Activated CD4-positive, alpha-beta T cell treated with anti-CD3 and anti-CD28 coated beads, Interleukin-2, amount 50 U/mL, for 1 hour (primary cell): ENCODE measurements around the gene CAMSAP1.
A peak's percentile ranks its signal among the peaks of the same experiment; 100 is the strongest.
"Not testable (repeated sequence)": the region's sequence is repeated elsewhere in the genome, so short reads cannot be mapped to it uniquely, and the experiment has no call there.

Source experiments
- DNase-seq: peaks from one replicate; pipeline ENCODE4 v3.0.0-alpha.2; 2020

Gene CAMSAP1

DNA sequence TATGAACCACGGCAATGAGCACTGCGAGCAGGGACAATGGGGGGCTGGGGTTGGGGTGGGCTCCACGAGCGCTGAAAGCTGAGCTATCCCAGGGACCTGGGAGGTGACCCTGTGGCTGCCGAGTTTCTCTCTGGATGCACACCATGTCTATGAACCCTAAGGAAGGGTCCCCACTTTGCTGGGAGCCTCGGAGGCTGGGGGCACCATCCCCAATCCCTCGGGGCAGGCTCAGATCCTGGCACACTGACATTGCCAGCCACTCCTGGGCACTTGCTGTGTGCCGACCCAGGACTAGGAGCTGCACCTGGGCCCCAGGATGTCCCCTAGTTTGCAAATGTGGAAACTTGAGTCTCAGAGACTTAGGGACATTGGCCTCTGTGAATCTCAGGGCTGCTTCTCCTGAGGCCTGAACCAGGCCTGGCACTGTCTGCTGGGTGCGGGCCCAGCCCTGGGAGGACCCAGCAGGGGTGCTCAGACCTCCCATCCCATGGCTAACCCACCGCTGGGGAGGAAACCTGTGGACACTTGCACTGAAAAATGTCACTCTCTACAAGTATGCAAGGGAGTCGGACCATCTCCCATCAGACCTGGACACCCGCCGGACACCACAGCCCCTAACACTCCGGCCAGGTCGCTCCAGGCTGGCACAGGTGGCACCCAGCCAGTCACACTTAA lies 13.0 kb upstream of the CAMSAP1 start:
- no peak for DNase-seq

DNA sequence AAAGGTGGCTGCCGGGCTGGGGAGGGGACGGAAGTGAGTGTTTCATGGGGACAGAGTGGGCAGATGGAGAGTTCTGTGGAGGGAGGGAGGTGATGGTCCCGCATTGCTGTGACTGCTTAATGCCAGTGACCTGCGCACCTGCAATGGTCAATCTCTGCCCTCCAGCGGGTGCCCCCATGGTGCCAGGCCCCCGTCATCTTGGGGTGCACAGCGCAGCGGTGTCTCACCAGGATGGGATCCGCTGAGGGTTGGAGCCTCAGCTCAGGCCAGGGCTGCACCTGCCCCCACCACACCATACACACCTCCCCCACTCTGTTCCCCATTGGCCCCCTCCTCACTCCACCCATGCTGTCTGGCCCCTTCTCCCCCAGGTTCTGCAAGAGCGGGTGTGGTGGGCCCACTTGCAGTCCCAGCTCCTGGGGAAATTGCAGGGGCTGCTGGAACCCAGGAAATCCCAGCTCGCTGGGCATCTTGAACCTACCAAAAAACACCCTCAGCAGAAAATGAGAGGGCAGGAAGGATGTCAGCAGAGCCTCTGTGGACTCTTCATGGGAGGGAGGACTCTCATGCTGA lies 12.1 kb upstream of the CAMSAP1 start:
- no peak for DNase-seq

DNA sequence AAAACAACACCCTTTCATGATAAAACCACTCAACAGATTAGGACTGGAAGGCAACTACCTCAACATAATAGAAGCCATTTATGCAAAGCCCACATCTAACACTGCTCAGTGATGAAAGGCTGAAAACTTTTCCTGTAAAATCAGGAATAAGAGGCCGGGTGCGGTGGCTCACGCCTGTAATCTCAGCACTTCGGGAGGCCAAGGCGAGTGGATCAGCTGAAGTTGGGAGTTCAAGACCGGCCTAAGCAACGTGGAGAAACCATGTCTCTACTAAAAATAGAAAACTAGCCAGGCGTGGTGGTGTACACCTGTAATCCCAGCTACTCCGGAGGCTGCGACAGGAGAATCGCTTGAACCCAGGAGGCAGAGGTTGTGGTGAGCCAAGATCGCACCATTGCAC lies 8.9 kb upstream of the CAMSAP1 start:
- DNase-seq, result not testable (repeated sequence)

DNA sequence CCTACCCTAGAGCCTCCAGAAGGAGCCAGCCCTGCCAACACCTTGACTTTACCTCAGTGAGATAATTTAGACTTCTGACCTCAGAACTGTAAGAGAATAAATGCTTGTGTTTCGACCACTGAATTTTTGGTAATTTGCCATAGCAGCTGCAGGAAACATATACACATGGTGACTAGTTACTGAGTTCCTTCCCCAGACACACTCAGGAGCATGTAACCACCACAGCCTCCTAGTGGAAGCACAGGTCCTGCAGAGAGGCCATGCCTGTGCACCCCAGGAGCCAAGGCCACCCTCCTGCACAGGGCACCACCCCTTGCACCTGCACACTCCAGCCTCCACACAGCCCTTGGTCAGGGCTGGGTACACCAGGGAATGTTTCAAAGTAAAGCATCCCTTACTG lies 7.6 kb upstream of the CAMSAP1 start:
- no peak for DNase-seq

DNA sequence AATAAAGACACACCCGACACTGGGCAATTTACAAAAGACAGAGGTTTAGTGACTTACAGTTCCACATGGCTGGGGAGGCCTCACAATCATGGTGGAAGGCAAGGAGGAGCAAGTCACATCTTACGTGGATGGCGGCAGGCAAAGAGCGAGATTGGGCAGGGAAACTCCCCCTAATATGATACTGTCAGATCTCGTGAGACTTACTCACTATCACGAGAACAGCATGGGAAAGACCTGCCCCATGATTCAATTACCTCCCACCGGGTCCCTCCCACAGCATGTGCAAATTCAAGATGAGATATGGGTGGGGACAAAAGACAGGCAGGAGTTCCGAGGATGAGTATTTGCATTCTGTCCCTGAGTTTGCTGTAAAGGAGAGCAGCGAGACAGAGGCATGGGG lies 3.9 kb upstream of the CAMSAP1 start:
- DNase-seq, result not testable (repeated sequence)

DNA sequence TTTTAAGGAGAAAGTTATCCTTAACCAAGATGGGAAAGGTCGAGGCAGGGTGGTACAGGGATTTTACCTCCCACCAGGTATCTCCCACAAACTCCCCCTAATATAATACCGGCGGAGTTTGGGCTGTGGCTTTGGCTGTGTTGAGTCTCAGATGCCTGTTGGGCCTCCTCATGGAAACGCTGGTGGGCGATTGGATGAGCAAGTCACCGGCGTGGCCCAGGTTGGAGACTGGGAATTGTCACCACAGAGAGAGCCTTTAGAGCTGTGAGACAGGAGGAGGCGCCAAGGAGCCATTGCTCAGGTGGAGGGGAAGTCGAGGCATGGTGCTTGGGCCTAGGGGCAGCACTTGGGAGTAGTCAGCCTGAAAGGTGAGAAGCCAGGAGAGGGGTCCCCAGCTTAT lies 3.4 kb upstream of the CAMSAP1 start:
- DNase-seq, result no peak

DNA sequence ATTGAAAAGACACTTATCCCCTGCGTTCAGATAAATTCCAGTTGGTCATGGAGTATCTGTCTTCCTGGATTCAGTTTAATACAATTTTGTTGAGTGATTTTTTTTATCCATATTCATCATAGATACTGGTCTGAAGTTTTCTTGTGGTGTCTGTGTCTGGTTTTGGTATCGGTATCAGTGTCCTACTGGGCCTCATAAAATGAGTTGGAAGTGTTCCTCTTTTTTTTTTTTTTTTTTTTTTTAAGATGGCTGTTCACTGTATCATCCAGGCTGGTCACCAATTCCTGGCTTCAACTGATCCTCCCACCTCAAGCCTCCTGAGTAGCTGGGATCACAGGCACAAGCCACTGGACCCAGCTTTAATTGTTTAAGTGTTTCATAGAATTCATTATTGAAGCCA lies 2.9 kb upstream of the CAMSAP1 start:
- no peak for DNase-seq

DNA sequence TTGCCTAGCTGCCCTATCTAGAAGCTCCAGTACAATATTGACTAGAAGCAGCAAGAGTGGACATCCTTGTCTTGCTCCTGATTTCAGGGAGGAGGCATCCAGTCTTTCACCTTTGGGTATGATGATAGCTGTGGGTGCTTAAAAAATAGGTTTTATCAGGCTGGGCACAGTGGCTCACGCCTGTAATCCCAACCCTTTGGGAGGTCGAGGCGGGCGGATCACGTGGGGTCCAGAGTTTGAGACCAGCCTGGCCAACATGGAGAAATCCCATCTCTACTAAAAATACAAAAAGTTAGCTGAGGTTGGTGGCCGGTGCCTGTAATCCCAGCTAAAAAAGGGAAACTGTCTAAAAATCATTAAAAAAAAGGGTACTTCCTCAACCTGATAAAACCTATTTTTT lies 2.0 kb upstream of the CAMSAP1 start:
- DNase-seq, result no peak

DNA sequence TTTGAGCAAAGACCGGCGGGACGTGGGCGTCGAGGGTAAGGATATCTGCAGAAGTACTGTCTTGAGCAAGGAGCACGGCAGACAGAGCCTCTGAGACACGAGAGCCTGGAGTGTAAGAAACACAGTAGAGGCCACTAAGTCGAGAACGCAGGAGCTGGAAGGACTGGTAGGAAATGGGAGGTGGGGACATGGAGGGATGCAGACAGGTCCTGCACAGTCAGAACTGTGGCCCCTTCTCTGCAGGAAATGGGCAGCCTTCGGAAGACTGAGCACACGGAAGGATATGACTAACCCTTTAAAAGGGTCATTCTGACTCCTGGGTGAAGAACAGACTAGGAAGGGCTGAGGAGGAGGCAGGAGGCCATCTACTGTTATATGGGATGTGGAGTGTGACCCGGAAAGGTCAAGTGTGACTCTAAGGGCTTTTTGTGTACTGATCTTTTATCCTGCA lies 1.4 kb upstream of the CAMSAP1 start:
- no peak for DNase-seq

DNA sequence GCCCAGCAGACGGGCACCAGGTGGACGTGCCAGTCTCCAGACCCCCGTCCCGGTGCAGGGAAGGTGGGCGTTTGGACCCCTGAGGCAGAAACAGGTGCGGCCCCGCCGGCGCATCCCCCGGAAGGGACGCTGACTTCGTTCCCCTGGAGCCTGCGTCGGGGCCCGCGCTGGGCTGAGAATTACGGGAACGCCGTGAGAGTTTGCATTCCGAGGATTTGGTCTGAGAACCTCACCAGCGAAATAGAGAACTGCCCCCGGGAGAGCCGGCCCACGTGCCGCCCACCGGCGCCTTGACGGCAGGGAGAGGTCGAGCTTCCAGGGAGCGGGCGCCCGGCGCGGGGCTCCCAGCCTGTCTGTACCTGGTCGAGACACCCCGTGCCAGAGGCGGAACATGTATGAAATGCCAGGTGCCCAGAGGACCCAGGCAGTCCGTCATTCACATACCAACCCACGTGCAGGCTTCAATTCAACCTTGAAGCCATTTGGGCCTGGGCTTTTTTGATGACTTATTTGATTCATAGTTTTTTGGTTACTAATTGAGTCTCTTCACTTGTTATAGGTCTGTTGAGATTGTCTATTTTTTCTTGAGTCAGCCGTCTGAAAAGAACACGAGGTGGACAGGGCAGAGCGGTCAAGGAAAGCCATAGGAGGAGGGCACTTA lies 877 bp upstream of the CAMSAP1 start:
- no peak for DNase-seq

DNA sequence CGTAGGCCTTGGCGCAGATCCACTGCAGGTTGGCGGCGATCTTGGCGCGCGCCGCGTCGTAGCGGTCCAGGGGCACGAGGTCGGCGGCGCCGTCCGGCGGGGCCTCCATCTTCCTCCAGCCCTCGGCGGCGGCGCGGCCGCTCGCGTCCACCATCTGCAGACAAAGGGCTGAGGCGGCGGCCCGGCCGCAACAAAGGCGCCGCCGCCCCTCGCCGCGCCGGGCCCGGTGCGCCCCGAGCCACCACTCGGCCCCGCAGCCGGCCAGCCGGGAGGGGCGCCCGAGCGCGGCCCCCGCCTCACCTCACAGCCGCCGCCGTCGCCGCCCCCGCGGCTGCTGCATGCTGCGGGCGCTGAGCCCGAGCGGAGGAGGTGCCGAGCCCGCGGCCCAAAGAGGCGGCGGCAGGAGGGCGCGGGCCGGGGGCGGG lies 328 bp downstream of the CAMSAP1 start:
- no peak for DNase-seq

DNA sequence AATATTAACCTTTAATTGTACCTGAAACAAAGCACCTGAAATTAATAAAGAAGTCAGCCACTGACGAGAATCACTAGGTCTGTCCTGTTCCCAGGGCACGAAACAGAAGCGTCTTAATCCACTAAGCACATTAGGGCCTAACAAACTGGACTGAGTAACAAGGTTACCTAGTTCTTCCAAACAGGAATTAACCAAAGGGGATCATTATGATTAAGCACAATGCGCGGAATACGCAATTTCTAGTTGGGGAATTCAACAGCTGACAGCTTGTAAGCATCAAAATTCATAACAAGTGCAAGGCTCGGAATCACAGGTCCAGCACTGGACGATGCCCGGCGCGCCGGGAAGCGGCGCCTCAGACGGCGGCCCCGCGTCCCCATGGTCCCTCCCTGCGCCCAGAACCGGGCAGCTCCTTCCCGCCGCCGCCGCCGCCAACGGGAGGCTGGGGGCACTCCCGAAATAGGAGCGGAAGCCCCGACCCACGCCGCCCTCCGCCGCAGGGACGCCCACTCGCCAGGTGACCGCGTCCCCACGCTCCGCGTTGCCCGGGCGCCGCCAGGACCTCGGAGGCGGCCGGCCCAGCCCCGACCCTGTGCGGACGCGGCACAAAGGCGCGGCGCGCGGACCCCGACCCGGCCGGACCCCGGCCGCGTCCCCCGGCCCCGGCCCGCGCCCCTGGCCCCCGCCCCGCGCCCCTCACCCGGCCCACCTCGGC lies 898 bp downstream of the CAMSAP1 start:
- DNase-seq, result no peak

DNA sequence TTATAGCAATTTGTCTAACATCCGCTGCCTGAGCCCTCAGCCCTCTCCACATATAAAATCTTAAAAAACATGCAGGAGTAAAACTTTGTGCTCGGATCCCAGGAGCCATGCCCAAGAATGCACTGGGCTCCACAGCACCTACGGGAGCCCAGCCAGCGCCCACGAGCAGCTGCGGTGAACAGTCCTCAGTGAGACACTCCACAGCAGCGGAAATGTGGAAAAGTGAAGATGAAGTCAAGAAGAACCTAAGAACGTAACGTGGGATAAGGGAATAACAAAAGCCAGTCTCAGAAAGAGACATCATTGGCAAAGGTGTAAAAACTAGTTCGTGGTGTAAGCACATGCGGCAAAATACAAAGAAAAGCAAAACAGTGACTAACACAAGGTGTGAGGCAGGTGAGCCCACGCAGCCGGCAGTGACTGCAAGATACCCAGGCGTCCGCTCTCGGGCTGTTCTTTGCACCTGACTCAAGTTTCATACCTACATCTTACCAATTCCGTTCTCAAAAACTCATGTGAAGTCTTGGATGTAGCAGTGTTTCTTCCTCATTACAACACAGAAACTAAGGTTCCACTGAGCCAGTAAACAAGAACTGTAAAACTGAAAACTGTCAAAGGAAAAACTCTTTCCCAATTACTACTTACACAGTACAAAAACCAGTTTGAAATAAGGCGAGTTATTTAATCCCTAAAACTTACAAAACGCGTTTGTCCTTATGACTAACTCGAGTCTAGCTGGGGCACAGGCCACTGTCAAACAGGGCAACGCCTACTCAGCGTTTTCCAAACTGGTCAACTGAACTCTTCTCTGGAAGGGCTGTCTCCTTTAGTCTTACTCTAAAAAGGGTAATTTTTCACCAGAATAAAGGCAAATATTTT lies 1.7 kb downstream of the CAMSAP1 start:
- peak; percentile 47 for DNase-seq

DNA sequence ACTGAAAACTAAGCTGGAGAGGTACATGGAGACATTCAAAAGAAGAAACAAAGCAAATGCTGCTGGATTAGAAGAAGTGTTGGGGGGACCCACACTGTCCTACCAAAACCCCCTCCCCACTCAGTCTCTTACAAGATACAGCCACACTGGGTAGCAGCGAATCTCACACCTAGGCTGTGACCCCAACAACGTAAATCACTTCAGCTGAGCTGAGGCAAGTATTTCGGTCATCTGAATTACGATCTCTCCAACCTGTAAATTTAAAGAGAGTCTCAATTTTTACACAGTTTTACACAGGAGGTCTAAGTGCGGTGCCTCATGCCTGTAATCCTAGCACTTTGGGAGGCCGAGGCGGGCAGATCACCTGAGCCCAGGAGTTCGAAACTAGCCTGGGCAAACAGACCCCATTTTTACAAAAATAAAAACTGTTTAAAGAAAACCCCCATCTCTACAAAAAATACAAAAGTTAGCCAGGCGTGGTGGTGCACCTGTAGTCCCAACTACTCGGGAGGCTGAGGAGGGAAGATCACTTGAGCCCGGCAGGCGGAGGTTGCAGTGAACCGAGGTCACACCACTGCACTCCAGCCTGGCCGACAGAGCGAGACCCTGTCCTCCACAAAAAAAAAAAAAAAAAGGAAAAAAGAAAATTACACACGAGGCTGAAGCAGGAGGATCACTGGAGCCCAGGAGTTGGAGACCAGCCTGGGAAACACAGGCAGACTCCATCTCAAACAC lies 3.4 kb downstream of the CAMSAP1 start:
- no peak for DNase-seq

DNA sequence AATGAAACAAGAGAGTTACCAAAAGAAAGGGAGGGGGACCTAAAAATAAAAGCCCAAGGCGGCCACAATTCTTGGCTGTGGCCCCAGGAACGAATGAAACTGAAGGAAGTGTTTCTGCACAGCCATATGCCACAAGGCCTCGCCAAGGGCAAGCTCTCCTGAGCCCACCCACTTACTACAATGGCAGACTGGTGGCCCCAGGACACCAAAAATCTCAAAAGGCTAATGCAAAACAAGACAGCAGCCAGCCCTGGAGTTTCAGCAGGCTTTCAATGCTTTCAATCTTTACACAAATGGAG lies 4.0 kb downstream of the CAMSAP1 start:
- DNase-seq, result no peak

DNA sequence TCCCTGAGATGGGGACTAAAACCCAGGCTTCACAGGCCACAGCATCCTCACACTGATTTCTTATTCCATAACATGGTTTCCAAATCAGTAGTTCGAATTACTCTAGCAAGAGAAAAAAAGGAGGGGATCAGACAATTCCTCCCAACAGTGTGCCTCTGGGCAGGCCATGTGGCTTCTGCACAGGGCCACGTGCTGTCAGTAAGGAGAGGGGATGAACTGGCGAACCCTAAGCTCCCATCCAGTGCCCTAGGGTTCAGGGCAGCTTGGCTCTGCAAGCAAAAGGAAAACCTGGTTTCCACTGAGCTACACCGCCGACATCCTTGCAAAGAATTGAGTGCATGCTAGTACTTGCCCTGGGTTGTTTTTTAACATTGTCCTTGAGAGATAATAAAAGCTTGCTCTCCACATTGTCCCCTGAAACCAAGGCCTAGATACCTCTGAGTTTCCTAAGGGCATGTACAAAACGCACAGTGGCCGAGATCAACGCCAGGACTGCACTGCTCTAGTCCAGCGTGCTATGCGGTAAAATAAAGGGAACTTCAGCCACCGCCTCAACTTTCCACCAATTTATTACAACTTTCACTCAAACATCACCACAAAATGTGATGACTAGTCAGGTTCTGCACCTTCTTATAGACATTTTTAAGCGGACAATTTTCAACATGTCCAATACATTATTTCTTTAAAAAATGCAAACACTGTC lies 4.5 kb downstream of the CAMSAP1 start:
- no peak for DNase-seq

DNA sequence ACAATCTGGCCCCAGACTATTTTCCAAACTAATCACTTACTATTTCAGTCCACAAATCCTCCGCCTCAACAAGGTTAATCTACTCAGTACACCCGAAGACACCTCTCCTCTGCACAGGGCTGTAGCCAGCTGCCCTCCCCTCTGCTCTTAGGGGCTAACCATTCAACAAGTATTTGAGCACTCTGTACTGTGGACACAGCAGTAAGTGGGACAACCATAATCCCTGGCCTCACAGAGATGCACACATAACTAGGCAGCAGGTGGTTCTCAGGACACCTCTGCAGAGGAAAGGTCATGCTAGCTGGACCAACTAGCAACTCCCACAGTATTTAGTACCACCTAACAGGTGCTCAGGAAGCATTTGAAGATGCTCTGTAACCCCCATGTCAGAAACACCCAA lies 5.5 kb downstream of the CAMSAP1 start:
- DNase-seq, result no peak

DNA sequence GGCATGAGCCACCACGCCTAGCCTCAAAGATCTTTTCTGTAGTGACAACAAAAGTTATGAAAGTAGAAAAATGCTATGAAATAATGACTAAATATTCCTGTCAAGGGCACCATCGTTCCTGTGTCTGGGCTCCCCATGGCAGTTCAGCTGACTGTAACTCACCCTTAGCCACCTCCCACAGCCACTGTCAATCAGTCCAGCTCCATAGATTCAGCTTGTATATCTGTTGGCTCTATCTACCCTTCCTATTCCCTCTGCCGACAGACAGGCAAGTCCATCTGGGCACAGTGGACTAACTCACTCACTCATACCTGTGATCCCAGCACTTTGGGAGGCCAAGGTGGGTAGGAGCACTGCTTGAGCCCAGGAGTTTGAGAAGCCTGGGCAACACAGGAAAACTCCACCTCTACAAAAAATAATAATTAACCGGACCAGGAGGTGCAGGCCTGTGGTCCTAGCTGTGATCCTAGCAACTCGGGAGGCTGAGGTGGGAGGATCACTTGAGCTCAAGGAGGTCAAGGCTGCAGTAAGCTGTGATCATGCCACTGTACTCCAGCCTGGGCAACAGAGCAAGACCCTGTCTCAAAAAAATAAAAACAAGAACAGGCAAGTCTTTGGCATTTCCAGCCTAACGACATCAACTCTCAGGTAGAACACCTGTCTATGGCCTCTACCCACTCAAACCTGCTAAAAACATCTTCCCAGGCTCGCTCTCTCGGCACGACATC lies 6.2 kb downstream of the CAMSAP1 start:
- DNase-seq, result no peak

DNA sequence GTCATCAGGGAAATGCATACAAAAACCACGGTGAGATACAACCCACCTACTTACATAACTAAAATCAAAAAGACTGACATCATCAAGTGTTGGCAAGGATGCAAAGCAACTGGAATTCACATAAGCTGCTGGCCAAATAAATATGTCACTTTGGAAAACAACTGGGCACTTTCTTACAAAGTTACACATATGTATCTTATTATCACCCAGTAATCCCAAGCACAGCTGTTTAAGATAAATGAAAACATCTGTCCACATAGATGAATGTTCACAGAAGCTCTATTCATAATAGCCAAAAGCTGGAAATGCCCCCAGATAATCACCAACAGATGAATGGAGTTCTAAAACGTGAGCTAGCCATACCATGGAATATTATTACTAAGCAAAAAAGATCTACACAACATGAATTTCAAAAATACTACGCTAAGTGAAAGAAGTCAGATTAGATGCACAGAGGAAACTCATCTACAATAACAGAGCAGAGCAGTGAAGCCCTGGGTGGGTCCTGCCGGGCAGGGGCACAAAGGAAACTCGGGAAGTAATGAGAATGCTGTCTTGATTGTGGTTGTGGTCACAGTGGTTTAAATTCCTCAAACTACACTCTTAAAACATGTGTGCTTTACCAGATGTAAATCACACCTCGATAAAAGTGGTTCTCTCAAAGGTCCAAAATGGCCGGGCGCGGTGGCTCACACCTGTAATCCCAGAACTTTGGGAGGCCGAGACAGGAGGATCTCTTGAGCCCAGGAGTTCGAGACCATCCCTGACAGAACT lies 8.5 kb downstream of the CAMSAP1 start:
- DNase-seq, result no peak

DNA sequence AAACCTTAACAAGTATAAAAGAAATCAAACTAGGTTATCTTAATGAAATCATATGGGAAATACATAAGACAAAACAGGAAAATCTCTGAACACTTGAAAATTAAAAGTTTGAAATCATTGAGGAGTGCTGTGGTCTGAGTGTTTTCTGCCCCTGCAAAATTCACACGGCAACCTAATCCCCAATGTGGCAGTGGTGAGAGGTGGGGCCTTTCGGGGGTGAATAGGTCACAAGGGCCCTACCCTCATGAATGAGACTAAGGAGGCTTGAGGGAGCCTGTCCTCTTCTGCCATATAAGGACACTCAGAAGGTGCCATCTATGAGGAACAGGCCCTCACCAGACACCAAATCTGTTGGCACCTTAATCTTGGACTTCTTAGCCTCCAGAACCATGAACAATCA lies 10.7 kb downstream of the CAMSAP1 start:
- no peak for DNase-seq
